ENCODE measurements around the gene PDCD7. TPM values are rescaled to one million over a fixed set of nuclear protein-coding genes. Genes with fewer than 3 reads are reported as not detected.

The PDCD7 gene
- total RNA-seq, 4 donors from 2014 or later, result 12.4 to 22.1 (median 16.3) TPM

DNA sequence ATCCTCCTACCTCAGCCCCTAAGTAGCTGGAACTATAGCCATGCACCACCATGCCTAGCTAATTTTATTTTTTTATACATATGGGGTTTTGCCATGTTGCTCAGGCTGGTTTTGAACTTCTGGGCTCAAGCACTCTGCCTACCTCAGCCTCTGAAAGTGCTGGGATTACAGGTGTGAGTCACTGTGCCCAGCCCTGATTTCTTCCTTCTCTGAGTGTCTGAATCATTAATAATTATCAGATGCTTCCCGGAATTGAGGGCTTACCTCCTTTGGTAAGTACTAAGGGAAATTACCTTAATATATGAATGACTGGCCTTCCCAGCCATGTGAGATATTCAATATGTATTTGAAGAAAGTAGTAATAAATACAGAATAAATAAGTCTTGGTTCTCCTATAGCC is 44.3 kb upstream of the PDCD7 start:
- 33 to 58% methylated on average over 1 of the region's 1 CpG for WGBS, 2 donors (ENCODE audit: low coverage in 1 of 2)
- Histone ChIP-seq H3K27ac (no peak overlapping the region), H3K27me3 (no peaks in the 10 kb centered on the region), H3K36me3 (peaks cover 0 to 42% (median 18%) of the 10 kb centered on the region in 4 donors), H3K4me3 (no peak overlapping the region), H3K9me3 (no peaks in the 10 kb centered on the region), H3K4me1 (peaks cover 9 to 26% (median 11%) of the 10 kb centered on the region in 4 donors)
- no peak for DNase-seq
- TF ChIP-seq POLR2AphosphoS5 (IDR thresholded peaks at IDR 0.05) (no peak), EP300 (IDR thresholded peaks at IDR 0.05; ENCODE audit: low read depth) (no peak)
- in situ Hi-C loops (cut with MboI; ENCODE audit: low pct_ligation_motif_present in 1 of 4, low pct_unique_long_range_greater_than_20kb in 1 of 4, low sequenced_read_pairs in 3 of 4) (no loop called here), intact Hi-C loops (cut with DNase I; ENCODE audit: low total_unique reads) (no loop called here)

GRCh38 chr15:65176056-65176455 is 42.4 kb upstream of the PDCD7 start:
- intact Hi-C loops (cut with DNase I; ENCODE audit: low total_unique reads), result no loop called here
- Histone ChIP-seq H3K4me1 (peaks cover 0 to 8% (median 0%) of the 10 kb centered on the region in 4 donors), H3K27me3 (no peaks in the 10 kb centered on the region), H3K36me3 (peaks cover 0 to 57% (median 24%) of the 10 kb centered on the region in 4 donors), H3K27ac (no peak overlapping the region), H3K9me3 (no peaks in the 10 kb centered on the region), H3K4me3 (no peak overlapping the region)
- no peak for DNase-seq
- in situ Hi-C loops (cut with MboI; ENCODE audit: low pct_ligation_motif_present in 1 of 4, low pct_unique_long_range_greater_than_20kb in 1 of 4, low sequenced_read_pairs in 3 of 4), result no loop called here
- no peak for TF ChIP-seq POLR2A (IDR thresholded peaks at IDR 0.05)
- TF ChIP-seq, protein P1, sequence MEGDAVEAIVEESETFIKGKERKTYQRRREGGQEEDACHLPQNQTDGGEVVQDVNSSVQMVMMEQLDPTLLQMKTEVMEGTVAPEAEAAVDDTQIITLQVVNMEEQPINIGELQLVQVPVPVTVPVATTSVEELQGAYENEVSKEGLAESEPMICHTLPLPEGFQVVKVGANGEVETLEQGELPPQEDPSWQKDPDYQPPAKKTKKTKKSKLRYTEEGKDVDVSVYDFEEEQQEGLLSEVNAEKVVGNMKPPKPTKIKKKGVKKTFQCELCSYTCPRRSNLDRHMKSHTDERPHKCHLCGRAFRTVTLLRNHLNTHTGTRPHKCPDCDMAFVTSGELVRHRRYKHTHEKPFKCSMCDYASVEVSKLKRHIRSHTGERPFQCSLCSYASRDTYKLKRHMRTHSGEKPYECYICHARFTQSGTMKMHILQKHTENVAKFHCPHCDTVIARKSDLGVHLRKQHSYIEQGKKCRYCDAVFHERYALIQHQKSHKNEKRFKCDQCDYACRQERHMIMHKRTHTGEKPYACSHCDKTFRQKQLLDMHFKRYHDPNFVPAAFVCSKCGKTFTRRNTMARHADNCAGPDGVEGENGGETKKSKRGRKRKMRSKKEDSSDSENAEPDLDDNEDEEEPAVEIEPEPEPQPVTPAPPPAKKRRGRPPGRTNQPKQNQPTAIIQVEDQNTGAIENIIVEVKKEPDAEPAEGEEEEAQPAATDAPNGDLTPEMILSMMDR (IDR thresholded peaks at IDR 0.05), result no peak
- no peak for TF ChIP-seq EP300 (IDR thresholded peaks at IDR 0.05; ENCODE audit: low read depth)
- TF ChIP-seq POLR2AphosphoS5 (IDR thresholded peaks at IDR 0.05), result no peak

DNA sequence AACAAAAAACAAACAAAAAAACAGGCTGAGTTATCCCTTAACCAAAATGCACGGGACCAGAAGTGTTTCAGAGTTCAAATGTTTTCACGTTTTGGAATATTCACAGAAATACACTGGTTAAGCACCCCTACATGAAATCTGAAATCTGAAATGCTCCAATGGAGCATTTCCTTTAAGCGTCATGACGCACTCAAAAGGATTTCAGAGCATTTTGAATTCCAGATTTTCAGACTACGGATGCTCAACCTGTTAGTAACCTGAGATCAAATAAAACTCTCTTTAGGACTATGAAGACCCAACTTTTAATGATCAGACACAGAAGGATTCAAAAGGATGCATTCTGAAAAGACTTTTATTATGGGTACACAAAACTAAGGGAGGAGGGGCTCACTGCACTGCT is 41.9 kb upstream of the PDCD7 start:
- TF ChIP-seq POLR2AphosphoS5 (IDR thresholded peaks at IDR 0.05), result no peak
- no peak for TF ChIP-seq POLR2A (IDR thresholded peaks at IDR 0.05)
- TF ChIP-seq, protein P1 (IDR thresholded peaks at IDR 0.05), result no peak
- no peak for TF ChIP-seq EP300 (IDR thresholded peaks at IDR 0.05; ENCODE audit: low read depth)
- WGBS, 2 donors (ENCODE audit: low coverage in 1 of 2), result 84 to 89% methylated on average over 4 to 5 of the region's 5 CpGs
- peaks cover 0 to 8% (median 0%) of the 10 kb centered on the region in 4 donors for H3K4me1 ChIP-seq
- no peak overlapping the region for H3K27ac ChIP-seq
- in situ Hi-C loops (cut with MboI; ENCODE audit: low pct_ligation_motif_present in 1 of 4, low pct_unique_long_range_greater_than_20kb in 1 of 4, low sequenced_read_pairs in 3 of 4), result no loop called here
- intact Hi-C loops (cut with DNase I; ENCODE audit: low total_unique reads), result no loop called here
- H3K4me3 ChIP-seq, result no peak overlapping the region
- no peaks in the 10 kb centered on the region for H3K27me3 ChIP-seq
- no peaks in the 10 kb centered on the region for H3K9me3 ChIP-seq
- peaks cover 0 to 60% (median 24%) of the 10 kb centered on the region in 4 donors for H3K36me3 ChIP-seq
- no peak for DNase-seq

- no peaks in the 10 kb centered on the region for H3K4me1 ChIP-seq
- H3K4me3 ChIP-seq, result no peak overlapping the region
- no peak for DNase-seq
- 83 to 93% methylated on average over 5 of the region's 5 CpGs for WGBS, 2 donors (ENCODE audit: low coverage in 1 of 2)
- TF ChIP-seq EP300 (IDR thresholded peaks at IDR 0.05; ENCODE audit: low read depth) (no peak), POLR2A (IDR thresholded peaks at IDR 0.05) (no peak), POLR2AphosphoS5 (IDR thresholded peaks at IDR 0.05) (no peak)
- TF ChIP-seq, protein P1 (IDR thresholded peaks at IDR 0.05), result no peak
- intact Hi-C loops (cut with DNase I; ENCODE audit: low total_unique reads), result no loop called here
- no peaks in the 10 kb centered on the region for H3K9me3 ChIP-seq
- peaks cover 0 to 61% (median 27%) of the 10 kb centered on the region in 4 donors for H3K36me3 ChIP-seq
- H3K27me3 ChIP-seq, result no peaks in the 10 kb centered on the region
- in situ Hi-C loops (cut with MboI; ENCODE audit: low pct_ligation_motif_present in 1 of 4, low pct_unique_long_range_greater_than_20kb in 1 of 4, low sequenced_read_pairs in 3 of 4), result no loop called here
- H3K27ac ChIP-seq, result no peak overlapping the region
These were observed 40.9 kb upstream of the PDCD7 start for GRCh38 chr15:65174509-65174908.

- intact Hi-C loops (cut with DNase I; ENCODE audit: low total_unique reads) (no loop called here), in situ Hi-C loops (cut with MboI; ENCODE audit: low pct_ligation_motif_present in 1 of 4, low pct_unique_long_range_greater_than_20kb in 1 of 4, low sequenced_read_pairs in 3 of 4) (no loop called here)
- TF ChIP-seq POLR2A (IDR thresholded peaks at IDR 0.05) (no peak), EP300 (IDR thresholded peaks at IDR 0.05; ENCODE audit: low read depth) (no peak), POLR2AphosphoS5 (IDR thresholded peaks at IDR 0.05) (no peak)
- TF ChIP-seq, protein P1 (IDR thresholded peaks at IDR 0.05), result no peak
- 83 to 91% methylated on average over 4 to 5 of the region's 5 CpGs for WGBS, 2 donors (ENCODE audit: low coverage in 1 of 2)
- no peak overlapping the region for H3K4me3 ChIP-seq
- H3K27ac ChIP-seq, result no peak overlapping the region
- H3K27me3 ChIP-seq, result no peaks in the 10 kb centered on the region
- peaks cover 0 to 48% (median 20%) of the 10 kb centered on the region in 4 donors for H3K36me3 ChIP-seq
- H3K4me1 ChIP-seq, result no peaks in the 10 kb centered on the region
- H3K9me3 ChIP-seq, result no peaks in the 10 kb centered on the region
- no peak for DNase-seq
These were observed 38.9 kb upstream of the PDCD7 start for GRCh38 chr15:65172531-65172930.

Measured in transverse colon (tissue), 4 donors.